IMR-90 (cell line): ENCODE measurements around the gene AUTS2. TPM values are rescaled to one million over a fixed set of nuclear protein-coding genes. Genes with fewer than 3 reads are reported as not detected.

Source experiments
- ATAC-seq: fragments of 200-7000 bp; cut with Tn5 transposase; 2 replicates; pipeline ENCODE4 v1.9.1; 2020; ENCODE audit warnings: low read depth, mild to moderate bottlenecking, moderate library complexity
- BruUV-seq: library from RNA; stranded (reverse); fragments of 400-500 nt; replicated peaks from 2 replicates; lab custom pipeline; 2021; lab: Mats Ljungman, UMichigan
- CTCF ChIA-PET: fragments of 300-600 bp; formaldehyde crosslinking; extraction: SDS; loops from one replicate; lab custom pipeline; 2021; ENCODE audit warnings: antibody characterized with exemption; lab: Yijun Ruan, JAX
- POLR2A ChIA-PET: fragments of 300-600 bp; sonication (Branson Sonifier 250); formaldehyde crosslinking; loops from one replicate; lab custom pipeline; 2022; ENCODE audit warnings: antibody characterized with exemption; ENCODE audit not compliant: unreplicated experiment; lab: Charles Lee
- DNase-seq: peaks from one replicate; pipeline ENCODE4 v3.0.0; 2013
- H2AFZ ChIP-seq: replicated peaks from 2 replicates; pipeline ENCODE3; 2013; ENCODE audit warnings: low read length, mild to moderate bottlenecking; ENCODE audit not compliant: poor library complexity
- H2AK5ac ChIP-seq: 2 replicates; pipeline ENCODE4 v1.6.1; 2013; ENCODE audit warnings: low read depth, low read length, inconsistent platforms
- H2AK9ac ChIP-seq: replicated peaks from 2 replicates; pipeline ENCODE3; 2013; ENCODE audit warnings: mild to moderate bottlenecking, low read depth, low read length, moderate library complexity; ENCODE audit not compliant: poor library complexity
- H2BK120ac ChIP-seq: 2 replicates; pipeline ENCODE4 v1.6.1; 2013; ENCODE audit warnings: low read depth, low read length, inconsistent platforms
- H2BK15ac ChIP-seq: 3 replicates; pipeline ENCODE4 v1.6.1; 2013; ENCODE audit warnings: low read depth, low read length, inconsistent platforms
- H2BK20ac ChIP-seq: 2 replicates; pipeline ENCODE4 v1.6.1; 2013; ENCODE audit warnings: low read depth, mild to moderate bottlenecking, inconsistent platforms, low read length, moderate library complexity
- H2BK5ac ChIP-seq: 2 replicates; pipeline ENCODE4 v1.6.1; 2013; ENCODE audit warnings: mild to moderate bottlenecking, low read depth, low read length, inconsistent platforms; ENCODE audit not compliant: poor library complexity, severe bottlenecking
- H3K14ac ChIP-seq: replicated peaks from 2 replicates; pipeline ENCODE4 v1.6.1; 2013; ENCODE audit warnings: low read depth, low read length, inconsistent platforms
- H3K18ac ChIP-seq: 2 replicates; pipeline ENCODE4 v1.6.1; 2013; ENCODE audit warnings: low read depth, low read length, control low read depth
- H3K23ac ChIP-seq: 2 replicates; pipeline ENCODE4 v1.6.1; 2013; ENCODE audit warnings: low read depth, low read length, inconsistent platforms
- H3K27ac ChIP-seq: 2 replicates; pipeline ENCODE4 v1.5.1; 2013; ENCODE audit warnings: mild to moderate bottlenecking, control low read depth, low read length; ENCODE audit not compliant: insufficient read depth
- H3K27me3 ChIP-seq: 2 replicates; pipeline ENCODE4 v1.6.1; 2013; ENCODE audit warnings: low read length; ENCODE audit not compliant: control insufficient read depth, insufficient read depth
- H3K36me3 ChIP-seq: 2 replicates; pipeline ENCODE4 v1.6.1; 2013; ENCODE audit warnings: low read length, mixed read lengths; ENCODE audit not compliant: control insufficient read depth, insufficient read depth
- H3K4ac ChIP-seq: 2 replicates; pipeline ENCODE4 v1.6.1; 2013; ENCODE audit warnings: low read depth, low read length, inconsistent platforms
- H3K4me1 ChIP-seq: 2 replicates; pipeline ENCODE4 v1.6.1; 2013; ENCODE audit warnings: low read length, mixed read lengths; ENCODE audit not compliant: control insufficient read depth, insufficient read depth
- H3K4me2 ChIP-seq: 2 replicates; pipeline ENCODE4 v1.6.1; 2013; ENCODE audit warnings: low read depth, mild to moderate bottlenecking, control low read depth, low read length, moderate library complexity
- H3K4me3 ChIP-seq: 2 replicates; pipeline ENCODE4 v1.5.1; 2013; ENCODE audit warnings: low read depth, mild to moderate bottlenecking, control low read depth, low read length, moderate library complexity; ENCODE audit not compliant: insufficient read depth
- H3K56ac ChIP-seq: 2 replicates; pipeline ENCODE4 v1.6.1; 2013; ENCODE audit warnings: low read length, inconsistent platforms; ENCODE audit not compliant: insufficient read depth; ENCODE audit errors: extremely low read depth
- H3K79me1 ChIP-seq, 2 experiments: 2 replicates each; pipeline ENCODE4 v1.6.1; 2013; ENCODE audit warnings: low read length in 2 of 2, inconsistent platforms in 1 of 2, low read depth in 1 of 2
- H3K9ac ChIP-seq: 2 replicates; pipeline ENCODE4 v1.6.1; 2013; ENCODE audit warnings: low read depth, low read length, control low read depth
- H3K9me1 ChIP-seq: 2 replicates; pipeline ENCODE4 v1.6.1; 2013; ENCODE audit warnings: low read length, inconsistent platforms; ENCODE audit not compliant: insufficient read depth
- H3K9me3 ChIP-seq: 2 replicates; pipeline ENCODE4 v1.6.1; 2013; ENCODE audit warnings: low read length; ENCODE audit not compliant: control insufficient read depth, insufficient read depth
- H4K20me1 ChIP-seq: 2 replicates; pipeline ENCODE4 v1.6.1; 2013; ENCODE audit warnings: low read length, inconsistent platforms; ENCODE audit not compliant: insufficient read depth
- H4K5ac ChIP-seq: 2 replicates; pipeline ENCODE4 v1.6.1; 2013; ENCODE audit warnings: mild to moderate bottlenecking, low read depth, low read length, control low read depth
- H4K8ac ChIP-seq, 2 experiments: 2 replicates each; pipeline ENCODE4 v1.6.1; 2013; ENCODE audit warnings: low read depth in 2 of 2, low read length in 2 of 2, control low read depth in 1 of 2, inconsistent platforms in 1 of 2
- H4K91ac ChIP-seq: 2 replicates; pipeline ENCODE4 v1.6.1; 2013; ENCODE audit warnings: low read depth, low read length, inconsistent platforms; ENCODE audit not compliant: insufficient read depth
- NFE2L2 ChIP-seq: fragments of 150-350 bp; IDR thresholded peaks from 2 replicates; pipeline ENCODE4 v1.6.1; 2016; ENCODE audit warnings: low read depth, mild to moderate bottlenecking, low read length
- WGBS, 2 experiments: methylation state at CpG; one replicate each; pipeline versions ENCODE4 v1.1.5 to v1.1.7; 2013; ENCODE audit warnings: missing lambda C conversion rate in 2 of 2; ENCODE audit not compliant: insufficient read length in 1 of 2; ENCODE audit errors: extremely low coverage in 2 of 2; 5-methylcytosine and 5-hydroxymethylcytosine counted together
- dilution Hi-C: fragments of 300-500 bp; cut with HindIII; formaldehyde crosslinking; loops from one replicate; pipeline ENCODE4 v1.14.3; 2018; ENCODE audit warnings: low sequenced_read_pairs; ENCODE audit not compliant: unreplicated experiment
- in situ Hi-C: fragments of 300-500 bp; cut with MboI; formaldehyde crosslinking; loops from 3 replicates; pipeline ENCODE4 v1.14.3; 2019; ENCODE audit warnings: low sequenced_read_pairs, inconsistent platforms, mixed read lengths
- intact Hi-C: fragments of 100-400 bp; cut with micrococcal nuclease; formaldehyde crosslinking; loops from 2 replicates; pipeline ENCODE4 v1.10.0; 2022
- polyA plus RNA-seq, 3 experiments: library from polyadenylated mRNA; depleted of rRNA; stranded (reverse); fragments of >200 nt; gene quantifications; 2 replicates each; pipeline ENCODE4 v1.2.3, GENCODE V29; 2012; ENCODE audit warnings: low replicate concordance in 1 of 3
- total RNA-seq: library from RNA; depleted of rRNA; stranded (reverse); fragments of >200 nt; gene quantifications from 2 replicates; pipeline ENCODE4 v1.2.3, GENCODE V29; 2012
- TF ChIP-seq, protein P1 (sequence below): conservative IDR thresholded peaks from 2 replicates; pipeline ENCODE4 v1.5.1; 2012; ENCODE audit warnings: mild to moderate bottlenecking, low read depth, low read length, improper control_type of control experiment

AUTS2 gene
- total and polyA plus RNA-seq, 2 of the 4 experiments (the other 2 are of a cell fraction): 0.90 to 3.0 TPM

DNA sequence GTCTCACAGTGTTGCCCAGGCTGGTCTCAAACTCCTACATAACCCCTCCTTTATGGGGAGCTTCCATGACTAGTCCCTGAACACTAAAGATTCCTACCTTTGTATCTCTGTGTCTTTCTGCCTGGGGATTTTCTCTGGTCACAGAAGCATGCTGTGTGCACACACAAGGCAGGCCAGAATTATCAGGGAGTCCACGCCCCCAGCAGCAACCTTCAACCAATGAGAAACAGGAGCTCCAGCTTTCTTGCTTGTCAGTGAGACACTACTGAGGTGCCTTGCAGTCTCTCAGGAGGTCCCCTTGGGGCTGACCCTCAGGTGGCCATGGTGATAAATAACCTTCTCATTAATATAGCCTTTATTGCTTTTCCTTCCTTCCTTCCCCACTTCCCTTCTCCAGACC lies 45.1 kb upstream of the AUTS2 start:
- POLR2A ChIA-PET: no interaction called here
- H2BK5ac ChIP-seq: no peak overlapping the region
- H3K9ac ChIP-seq: no peak overlapping the region
- H3K79me1 ChIP-seq: no peaks in the 10 kb centered on the region
- H3K4ac ChIP-seq: no peak overlapping the region
- no peak overlapping the region for H3K14ac ChIP-seq
- H3K4me1 ChIP-seq: no peaks in the 10 kb centered on the region
- H3K4me3 ChIP-seq: no peak overlapping the region
- H3K9me3 ChIP-seq: peaks cover 11% of the 10 kb centered on the region
- H3K27me3 ChIP-seq: no peaks in the 10 kb centered on the region
- DNase-seq (no peak), ATAC-seq (no peak)
- BruUV-seq: no TSS peak
- no peaks in the 10 kb centered on the region for H4K20me1 ChIP-seq
- H4K91ac ChIP-seq: no peak overlapping the region
- no peaks in the 10 kb centered on the region for H3K9me1 ChIP-seq
- no peak overlapping the region for H2AK5ac ChIP-seq
- no peak overlapping the region for H4K8ac ChIP-seq
- no peak overlapping the region for H2BK15ac ChIP-seq
- no peak overlapping the region for H2BK20ac ChIP-seq
- in situ Hi-C loops: no loop called here
- no peaks in the 10 kb centered on the region for H3K36me3 ChIP-seq
- H3K56ac ChIP-seq: no peak overlapping the region
- no peak overlapping the region for H3K4me2 ChIP-seq
- WGBS, 2 experiments: 0% methylated on average over 1 of the region's 1 CpG; no CpG with 5 or more reads in 1 of the 2 experiments
- intact Hi-C loops: no loop called here
- dilution Hi-C loops: no loop called here
- no peak overlapping the region for H3K27ac ChIP-seq
- H4K5ac ChIP-seq: no peak overlapping the region
- CTCF ChIA-PET: no interaction called here
- H2BK120ac ChIP-seq: no peak overlapping the region
- no peak overlapping the region for H2AFZ ChIP-seq
- no peak overlapping the region for H3K18ac ChIP-seq
- no peak overlapping the region for H3K23ac ChIP-seq
- H2AK9ac ChIP-seq: no peak overlapping the region
- TF ChIP-seq, protein P1, sequence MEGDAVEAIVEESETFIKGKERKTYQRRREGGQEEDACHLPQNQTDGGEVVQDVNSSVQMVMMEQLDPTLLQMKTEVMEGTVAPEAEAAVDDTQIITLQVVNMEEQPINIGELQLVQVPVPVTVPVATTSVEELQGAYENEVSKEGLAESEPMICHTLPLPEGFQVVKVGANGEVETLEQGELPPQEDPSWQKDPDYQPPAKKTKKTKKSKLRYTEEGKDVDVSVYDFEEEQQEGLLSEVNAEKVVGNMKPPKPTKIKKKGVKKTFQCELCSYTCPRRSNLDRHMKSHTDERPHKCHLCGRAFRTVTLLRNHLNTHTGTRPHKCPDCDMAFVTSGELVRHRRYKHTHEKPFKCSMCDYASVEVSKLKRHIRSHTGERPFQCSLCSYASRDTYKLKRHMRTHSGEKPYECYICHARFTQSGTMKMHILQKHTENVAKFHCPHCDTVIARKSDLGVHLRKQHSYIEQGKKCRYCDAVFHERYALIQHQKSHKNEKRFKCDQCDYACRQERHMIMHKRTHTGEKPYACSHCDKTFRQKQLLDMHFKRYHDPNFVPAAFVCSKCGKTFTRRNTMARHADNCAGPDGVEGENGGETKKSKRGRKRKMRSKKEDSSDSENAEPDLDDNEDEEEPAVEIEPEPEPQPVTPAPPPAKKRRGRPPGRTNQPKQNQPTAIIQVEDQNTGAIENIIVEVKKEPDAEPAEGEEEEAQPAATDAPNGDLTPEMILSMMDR: no peak
- no peak for TF ChIP-seq NFE2L2
